MCF 10A (cell line): Measurements from ENCODE around the gene SMARCAD1. TPM values are rescaled to one million over a fixed set of nuclear protein-coding genes. Genes with fewer than 3 reads are reported as not detected.
"Not testable (repeated sequence)": the region's sequence is repeated elsewhere in the genome, so short reads cannot be mapped to it uniquely, and the experiment has no call there.

Experiments used
- BruUV-seq: library from RNA; stranded (reverse); fragments of 400-500 nt; replicated peaks from 2 replicates; lab custom pipeline; 2021; lab: Mats Ljungman, UMichigan
- CTCF ChIA-PET: fragments of 300-600 bp; sonication (Branson Sonifier 250); formaldehyde crosslinking; extraction: SDS; loops from one replicate; lab custom pipeline; 2021; ENCODE audit warnings: antibody characterized with exemption, inconsistent platforms; lab: Yijun Ruan, JAX
- POLR2A ChIA-PET: fragments of 300-600, 350-650 bp; sonication (Branson Sonifier 250); formaldehyde crosslinking; extraction: SDS; loops from one replicate; lab custom pipeline; 2020; ENCODE audit warnings: antibody characterized with exemption, inconsistent platforms; lab: Yijun Ruan, JAX
- DNase-seq: peaks from one replicate; pipeline ENCODE4 v3.0.0-alpha.2; 2018; ENCODE audit not compliant: unreplicated experiment
- H3K27ac Mint-ChIP-seq: one replicate; pipeline ENCODE4 v1.8.0; 2022; ENCODE audit warnings: mild to moderate bottlenecking, low read depth, mixed read lengths; ENCODE audit not compliant: unreplicated experiment
- H3K27me3 Mint-ChIP-seq: one replicate; pipeline ENCODE4 v1.8.0; 2022; ENCODE audit warnings: mixed read lengths; ENCODE audit not compliant: insufficient read depth, unreplicated experiment
- H3K36me3 Mint-ChIP-seq: one replicate; pipeline ENCODE4 v1.8.0; 2022; ENCODE audit warnings: mild to moderate bottlenecking, moderate library complexity, mixed read lengths; ENCODE audit not compliant: insufficient read depth, unreplicated experiment
- H3K4me1 Mint-ChIP-seq: one replicate; pipeline ENCODE4 v1.8.0; 2022; ENCODE audit warnings: mixed read lengths; ENCODE audit not compliant: insufficient read depth, unreplicated experiment
- H3K4me3 Mint-ChIP-seq: one replicate; pipeline ENCODE4 v1.8.0; 2022; ENCODE audit warnings: mild to moderate bottlenecking, moderate library complexity, mixed read lengths; ENCODE audit not compliant: unreplicated experiment
- H3K9me3 Mint-ChIP-seq: one replicate; pipeline ENCODE4 v1.8.0; 2022; ENCODE audit warnings: mixed read lengths; ENCODE audit not compliant: unreplicated experiment
- CTCF ChIP-seq: fragments of 200-600 bp; IDR thresholded peaks from one replicate; pipeline ENCODE4 v1.8.0; 2022; ENCODE audit warnings: antibody characterized with exemption, mild to moderate bottlenecking; ENCODE audit not compliant: unreplicated experiment
- intact Hi-C: fragments of 100-400 bp; cut with micrococcal nuclease; formaldehyde crosslinking; loops from 2 replicates; pipeline ENCODE4 v1.14.1; 2022
- total RNA-seq: library from RNA; stranded (reverse); gene quantifications from 2 replicates; pipeline ENCODE4 v1.2.3, GENCODE V29; 2022

Gene SMARCAD1
- total RNA-seq, 1 experiment from 2014 or later = 38.1 TPM

DNA sequence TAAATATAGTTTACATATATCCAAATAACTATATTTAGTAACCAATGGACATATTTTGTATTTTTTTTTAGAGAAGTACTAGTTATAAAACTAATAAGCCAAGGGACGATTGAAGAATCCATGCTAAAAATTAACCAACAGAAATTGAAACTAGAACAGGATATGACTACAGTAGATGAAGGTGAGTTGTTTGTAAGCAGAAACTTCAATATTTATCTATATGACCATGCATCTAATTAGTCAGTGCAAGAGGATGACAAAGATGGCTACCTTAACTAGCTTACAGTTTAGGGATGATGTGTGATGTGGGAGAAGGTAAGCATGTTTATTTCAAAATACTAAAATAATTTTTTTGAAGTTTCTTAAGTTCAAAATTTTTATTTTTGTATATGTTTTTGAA is 77.2 kb downstream of the SMARCAD1 start:
- no peak overlapping the region for H3K4me3 Mint-ChIP-seq
- ChIA-PET CTCF (interaction anchor here (0.6 kb wide), 1 partner anchor 11 kb away, joined by 4 read pairs; no protein-coding TSS in a partner anchor), POLR2A (no interaction called here)
- TF ChIP-seq CTCF = no peak
- H3K27me3 Mint-ChIP-seq = no peaks in the 10 kb centered on the region
- H3K27ac Mint-ChIP-seq = no peak overlapping the region
- no peaks in the 10 kb centered on the region for H3K4me1 Mint-ChIP-seq
- BruUV-seq = no TSS peak
- H3K36me3 Mint-ChIP-seq = peaks cover 64% of the 10 kb centered on the region
- DNase-seq = no peak
- intact Hi-C loops = no loop called here
- no peaks in the 10 kb centered on the region for H3K9me3 Mint-ChIP-seq

DNA sequence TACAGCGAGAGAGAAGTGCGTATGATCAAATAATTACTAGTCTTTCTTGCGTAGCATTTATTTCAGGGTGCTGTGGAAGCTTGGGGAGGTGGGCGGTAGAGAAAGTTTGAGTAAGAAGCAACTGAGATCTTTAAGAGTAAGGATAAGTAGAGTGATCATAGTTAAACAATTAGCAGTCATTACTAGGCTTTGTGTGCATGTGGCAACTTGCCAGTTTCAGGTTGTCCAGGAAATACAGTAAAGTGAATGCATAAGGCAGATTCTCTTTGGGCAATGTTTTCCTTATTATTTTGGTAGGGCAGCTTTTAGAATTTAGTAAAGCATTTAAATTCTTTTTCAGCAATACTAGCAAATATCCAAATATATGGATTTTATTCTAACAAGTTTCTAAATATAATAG is 78.0 kb downstream of the SMARCAD1 start:
- Mint-ChIP-seq H3K27me3 (no peaks in the 10 kb centered on the region), H3K36me3 (peaks cover 57% of the 10 kb centered on the region), H3K4me3 (no peak overlapping the region), H3K9me3 (no peaks in the 10 kb centered on the region), H3K27ac (no peak overlapping the region), H3K4me1 (no peaks in the 10 kb centered on the region)
- no peak for TF ChIP-seq CTCF
- BruUV-seq = no TSS peak
- CTCF ChIA-PET = interaction anchor here (1.1 kb wide), 1 partner anchor 18 kb away, joined by 3 read pairs; no protein-coding TSS in a partner anchor
- POLR2A ChIA-PET = no interaction called here
- intact Hi-C loops = no loop called here
- no peak for DNase-seq

- BruUV-seq = no TSS peak
- H3K9me3 Mint-ChIP-seq = no peaks in the 10 kb centered on the region
Measured at GRCh38 chr4:94290245-94290644, 82.6 kb downstream of the SMARCAD1 start.

GRCh38 chr4:94293981-94294380 is 86.3 kb downstream of the SMARCAD1 start:
- BruUV-seq, CTCF ChIA-PET, H3K4me3 Mint-ChIP-seq, POLR2A ChIA-PET, H3K27me3 Mint-ChIP-seq, DNase-seq, H3K9me3 Mint-ChIP-seq, intact Hi-C loops, H3K27ac Mint-ChIP-seq: not testable (repeated sequence)
- Mint-ChIP-seq H3K4me1 (peaks cover 13% of the 10 kb centered on the region), H3K36me3 (peaks cover 38% of the 10 kb centered on the region)

More at GRCh38 chr4:94290245-94290644, 82.6 kb downstream of the SMARCAD1 start:
- CTCF ChIA-PET = interaction anchor here (0.6 to 1.4 kb wide), 4 partner anchors 8 to 99 kb away, joined by 3 to 5 read pairs (median 4); no protein-coding TSS in a partner anchor
- Mint-ChIP-seq H3K27ac (no peak overlapping the region), H3K4me1 (no peaks in the 10 kb centered on the region), H3K27me3 (no peaks in the 10 kb centered on the region), H3K36me3 (peaks cover 49% of the 10 kb centered on the region), H3K4me3 (no peak overlapping the region)
- POLR2A ChIA-PET = no interaction called here
- TF ChIP-seq CTCF = no peak
- intact Hi-C loops = no loop called here
- no peak for DNase-seq

DNA sequence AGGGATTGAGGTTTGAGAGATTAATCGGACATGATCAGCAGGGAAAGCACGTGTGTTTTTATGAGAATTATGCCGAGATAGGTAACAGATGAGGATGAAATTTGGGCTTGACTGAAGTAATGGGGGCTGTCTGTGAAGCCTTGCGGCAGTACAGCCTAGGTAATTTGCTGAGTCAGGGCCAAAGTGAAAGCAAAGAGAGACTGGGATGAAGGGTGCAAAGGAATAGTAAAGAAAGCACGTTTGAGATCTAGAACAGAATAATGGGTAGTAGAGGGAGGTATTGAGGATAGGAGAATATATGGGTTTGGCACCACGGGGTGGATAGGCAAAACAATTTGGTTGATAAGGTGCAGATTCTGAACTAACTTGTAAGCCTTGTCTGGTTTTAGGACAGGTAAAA is 87.8 kb downstream of the SMARCAD1 start:
- POLR2A ChIA-PET, H3K27me3 Mint-ChIP-seq, CTCF ChIA-PET, H3K9me3 Mint-ChIP-seq, DNase-seq, H3K4me3 Mint-ChIP-seq, H3K27ac Mint-ChIP-seq, BruUV-seq, intact Hi-C loops: not testable (repeated sequence)
- Mint-ChIP-seq H3K4me1 (peaks cover 16% of the 10 kb centered on the region), H3K36me3 (peaks cover 38% of the 10 kb centered on the region)
